Activated CD4-positive, CD25-positive, alpha-beta regulatory T cell treated with anti-CD3 and anti-CD28 coated beads, Interleukin-2, amount 50 U/mL, for 72 hours (primary cell): ENCODE results near the gene CD207.
"Not testable (repeated sequence)": the region's sequence is repeated elsewhere in the genome, so short reads cannot be mapped to it uniquely, and the experiment has no call there.

Experiments used
- DNase-seq: peaks from one replicate; pipeline ENCODE4 v3.0.0; 2021

Gene CD207

DNA sequence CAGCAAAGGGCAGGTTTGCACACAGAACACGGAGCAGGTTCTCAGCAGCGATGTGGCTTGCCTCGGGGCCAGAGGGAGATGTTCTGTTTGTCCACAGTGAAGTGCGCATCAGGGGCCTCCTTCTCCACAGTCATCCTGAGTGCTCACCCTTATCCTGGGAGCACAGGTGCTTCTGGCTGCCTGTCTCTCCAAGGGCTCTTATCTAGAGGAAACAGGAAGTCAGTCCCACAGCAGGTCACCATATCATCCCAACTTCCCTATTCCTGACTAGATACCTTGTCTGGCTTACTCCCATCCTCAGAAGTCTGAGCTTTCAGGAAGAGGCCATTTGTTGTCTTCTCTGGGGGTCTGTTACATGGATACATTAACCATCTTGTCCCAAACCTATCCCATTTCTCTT, at the start of gene CD207:
Gene CD207, minus strand, starts transcription at position 174 of the 400 bp plus-strand sequence. Its CDS starts 40 bp downstream, at position 134.
- DNase-seq, result no peak

- DNase-seq, result not testable (repeated sequence)
Observed at GRCh38 chr2:70878543-70878942, 42.9 kb upstream of the CD207 start.

GRCh38 chr2:70876138-70876537, 40.5 kb upstream of the CD207 start:
- DNase-seq, result not testable (repeated sequence)

DNA sequence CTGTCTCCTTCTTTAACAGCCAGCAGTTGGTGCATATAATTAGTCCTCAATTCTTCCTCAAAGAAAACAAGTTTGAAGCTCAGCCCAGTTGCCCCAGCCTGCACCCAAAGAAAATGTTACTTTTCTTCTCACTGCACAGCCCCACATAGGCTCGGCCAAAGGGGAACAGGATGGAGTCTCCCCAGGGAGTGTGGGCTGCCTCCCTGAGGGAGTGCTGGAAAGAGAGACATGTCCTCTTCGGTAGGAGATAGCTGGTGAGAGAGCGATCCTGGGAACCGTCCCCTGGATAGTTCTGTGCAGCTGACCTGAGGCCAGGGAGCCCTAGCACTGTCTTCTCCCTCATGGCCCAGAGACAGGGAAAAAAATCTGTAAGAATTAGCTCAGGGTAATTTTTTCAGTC, 37.9 kb upstream of the CD207 start:
- no peak for DNase-seq

DNA sequence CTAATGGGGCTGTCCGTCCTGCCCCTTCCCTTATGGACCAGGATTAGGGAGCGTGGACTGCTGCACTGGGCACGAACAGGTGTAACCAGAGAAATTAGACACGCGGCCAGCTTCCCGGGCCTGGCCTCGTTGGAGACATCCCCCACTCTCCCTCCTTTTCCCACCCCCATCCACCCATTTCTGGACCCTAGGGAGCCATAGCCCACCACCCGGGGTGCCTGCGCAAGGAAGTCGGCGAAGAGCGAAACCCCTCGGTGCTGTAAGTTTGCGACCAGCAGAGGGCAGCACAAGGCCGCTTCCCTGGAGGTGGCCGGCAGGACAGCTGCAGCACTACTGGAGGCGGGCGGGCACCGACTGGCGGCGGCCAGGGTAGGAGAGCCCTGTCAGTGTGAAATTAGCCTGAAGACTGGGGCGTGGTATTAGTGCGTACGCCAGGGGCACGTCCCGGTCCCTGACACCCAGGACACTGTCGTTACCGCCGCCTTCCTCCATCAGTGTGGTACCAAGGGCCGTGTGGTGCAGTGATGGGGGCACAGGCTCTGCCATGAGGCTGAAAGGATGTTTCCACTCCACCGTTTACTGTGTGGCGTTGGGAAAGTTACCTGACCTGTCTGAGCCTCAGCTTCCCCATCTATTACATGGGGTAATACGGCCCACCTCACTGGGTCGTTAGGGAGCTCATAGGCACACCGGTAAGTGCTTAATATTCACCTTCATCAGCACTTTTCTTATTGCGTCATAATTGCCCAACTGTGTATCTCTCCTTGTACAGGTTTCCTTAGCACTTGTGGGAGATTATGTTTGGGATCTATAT, 36.0 kb upstream of the CD207 start:
- peak; percentile 87 for DNase-seq

- no peak for DNase-seq
Observed at GRCh38 chr2:70870790-70871189, 35.2 kb upstream of the CD207 start.

- no peak for DNase-seq
Observed at GRCh38 chr2:70868970-70869369, 33.4 kb upstream of the CD207 start.

DNA sequence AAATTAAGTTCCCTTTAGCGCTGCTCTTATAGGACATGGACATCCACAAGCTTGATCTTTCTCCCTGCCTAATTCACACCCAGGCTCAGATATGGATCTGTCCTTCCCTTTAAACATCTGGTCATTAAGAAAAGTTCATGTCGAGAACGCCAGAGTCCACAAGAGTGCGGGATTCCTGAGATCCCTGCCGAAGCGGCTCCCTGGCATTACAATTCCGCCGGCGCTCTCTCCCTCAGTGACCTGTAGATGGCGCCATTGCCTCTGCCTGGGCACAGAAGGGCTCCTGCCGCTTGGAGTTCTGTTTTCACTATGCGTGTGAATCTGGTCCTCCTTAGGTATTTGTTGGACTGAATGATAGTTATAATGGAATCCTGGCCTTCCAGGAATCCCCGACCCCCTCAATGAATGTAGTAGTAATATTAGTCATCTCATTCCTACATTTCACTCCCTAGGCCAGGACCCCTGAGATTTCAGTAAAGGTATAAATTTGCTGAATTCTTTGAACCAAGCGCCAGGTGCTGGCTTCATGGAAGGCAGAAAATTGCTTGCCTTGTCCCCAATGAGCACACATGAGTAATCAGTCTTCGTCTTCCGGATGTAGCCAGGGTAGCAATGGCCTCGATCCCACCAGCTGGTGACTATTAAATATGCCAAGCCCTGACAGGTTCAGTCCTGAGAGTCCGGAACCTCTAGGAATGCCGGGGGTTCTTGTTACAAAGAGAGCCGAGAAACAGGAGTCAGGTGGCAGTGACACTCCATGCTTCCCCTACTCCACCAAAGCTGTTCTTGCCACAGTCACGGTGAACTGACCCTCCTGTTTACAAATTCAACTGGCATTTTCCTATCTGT, 26.4 kb upstream of the CD207 start:
- peak; percentile 71 for DNase-seq

DNA sequence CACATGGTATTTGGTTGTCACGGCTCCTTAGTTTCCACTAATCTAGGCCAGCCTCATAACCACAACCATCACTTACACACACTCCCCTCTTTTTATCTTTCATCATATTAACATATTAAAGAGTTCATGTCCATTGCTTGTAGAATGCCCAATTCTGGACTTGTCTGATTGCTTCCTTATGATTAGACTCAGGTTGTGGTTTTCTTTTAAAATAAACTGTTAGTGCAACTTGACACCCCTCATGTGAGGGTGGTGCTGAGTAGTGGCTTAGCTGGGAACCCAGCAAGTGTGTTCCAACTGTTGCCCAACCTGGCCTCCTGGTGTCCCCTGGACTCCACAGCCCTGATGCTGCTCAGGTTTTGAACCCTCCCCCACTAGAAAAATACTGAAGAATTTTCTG, 20.1 kb upstream of the CD207 start:
- no peak for DNase-seq

- DNase-seq, result no peak
Observed at GRCh38 chr2:70854411-70854810, 18.8 kb upstream of the CD207 start.

DNA sequence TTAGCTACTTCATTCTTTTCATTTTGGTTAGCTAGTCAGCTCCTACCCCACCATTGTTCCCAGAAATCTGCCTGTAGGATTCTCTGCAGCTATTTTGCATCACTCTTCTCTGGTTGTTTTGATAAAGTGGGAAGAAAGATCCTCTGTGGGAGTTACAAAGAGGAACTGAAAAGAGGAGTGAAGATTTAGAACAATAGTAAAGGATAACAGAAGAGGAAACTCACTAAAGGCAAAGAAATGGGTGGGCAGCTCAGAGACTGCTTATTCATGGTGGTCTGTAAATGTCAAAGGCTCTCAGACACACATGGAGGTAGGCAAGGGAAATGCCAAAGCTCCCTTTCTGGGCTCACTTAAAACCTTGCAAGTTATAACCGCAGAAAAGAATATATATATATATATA, 17.2 kb upstream of the CD207 start:
- DNase-seq, result no peak

- DNase-seq, result no peak
Observed at GRCh38 chr2:70851704-70852103, 16.1 kb upstream of the CD207 start.

GRCh38 chr2:70850925-70851324, 15.3 kb upstream of the CD207 start:
- no peak for DNase-seq

GRCh38 chr2:70842401-70842800, 6.8 kb upstream of the CD207 start:
- DNase-seq, result no peak

DNA sequence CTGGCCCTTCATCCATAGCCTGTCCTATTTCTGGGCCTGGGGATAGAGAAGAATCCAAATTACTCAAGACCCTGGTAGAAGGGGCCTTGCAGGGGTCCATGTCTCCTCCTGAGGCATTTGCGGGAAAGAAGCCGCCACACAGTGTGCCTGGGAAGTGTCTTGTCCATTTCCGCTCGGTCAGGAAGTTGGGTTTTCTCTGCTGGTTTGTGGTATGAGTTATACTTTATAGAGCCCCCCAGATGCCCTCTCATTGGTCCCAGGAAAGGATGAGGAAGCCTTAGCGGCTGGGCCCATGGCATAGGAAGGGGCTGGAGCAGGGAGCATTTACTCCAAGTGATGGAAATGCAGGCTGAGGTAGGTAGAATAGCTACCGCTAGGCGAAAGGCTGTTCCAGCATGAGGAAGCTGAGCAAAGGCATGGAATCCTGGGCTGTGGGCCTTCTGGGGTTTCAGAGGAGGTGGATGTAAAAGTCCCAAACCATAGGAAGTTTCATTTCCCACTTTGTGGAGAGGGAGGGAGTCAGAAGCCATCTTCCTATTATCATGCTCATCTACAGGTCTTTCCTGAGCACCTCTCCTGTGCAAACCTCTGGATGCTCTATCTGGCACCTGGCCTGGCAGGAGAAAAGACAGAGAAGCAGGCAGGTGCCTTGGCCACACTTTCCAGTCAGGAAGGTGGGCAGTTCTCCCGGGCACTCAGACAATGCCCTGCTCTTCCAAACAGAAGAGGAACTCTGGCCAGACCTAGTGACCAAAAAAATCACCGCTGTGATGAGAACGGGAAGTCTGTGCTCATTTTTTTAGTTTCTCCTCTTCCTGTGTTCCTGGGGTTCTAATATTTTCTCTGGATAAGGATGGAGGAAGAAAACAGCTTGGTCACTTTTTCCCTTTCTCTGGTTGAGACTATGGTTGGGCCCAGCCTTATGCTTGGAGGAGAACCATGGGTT, 2.6 kb upstream of the CD207 start:
- DNase-seq, result no peak

DNA sequence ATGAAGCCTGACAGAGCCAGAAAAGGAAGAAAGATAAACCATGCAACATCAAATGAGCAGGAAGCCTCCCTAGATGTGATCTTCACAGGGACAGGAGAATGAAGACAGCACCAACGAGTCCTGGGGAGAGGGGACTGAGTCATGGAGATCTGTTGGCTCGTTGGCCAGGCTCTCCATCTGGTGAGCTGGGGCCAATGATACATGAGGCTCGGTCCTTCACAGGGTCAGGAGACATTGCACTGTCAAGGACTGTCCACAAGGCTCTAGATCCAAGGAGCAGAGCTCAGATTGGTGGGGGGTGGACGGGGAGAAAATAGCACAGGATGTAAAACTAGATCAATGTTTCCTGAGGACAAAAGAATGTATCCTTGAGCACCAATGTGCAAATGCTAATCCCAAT, 735 bp downstream of the CD207 start:
- no peak for DNase-seq

- DNase-seq, result no peak
Observed at GRCh38 chr2:70834106-70834505, 1.5 kb downstream of the CD207 start.

GRCh38 chr2:70833246-70833645, 2.4 kb downstream of the CD207 start:
- DNase-seq, result no peak

- no peak for DNase-seq
Observed at GRCh38 chr2:70832386-70832785, 3.2 kb downstream of the CD207 start.

DNA sequence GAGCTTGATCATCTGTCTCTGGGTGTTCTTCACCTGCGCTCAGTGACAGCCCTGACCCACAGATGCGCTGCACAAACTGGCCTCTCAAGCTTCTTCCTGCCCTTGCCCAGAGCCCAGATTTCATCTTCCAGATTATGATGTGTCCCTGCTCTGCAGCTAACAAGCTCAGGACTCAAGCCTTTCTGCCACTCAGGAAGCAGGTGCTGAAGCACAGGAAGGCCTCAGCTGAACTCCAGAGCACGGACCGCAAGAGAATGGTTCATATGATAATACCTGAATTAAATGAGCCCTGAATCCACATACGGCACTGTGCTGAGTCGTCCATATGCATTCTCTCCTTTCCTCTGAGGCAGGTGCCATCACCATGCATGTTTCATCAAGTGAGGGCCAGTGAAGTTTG, 3.8 kb downstream of the CD207 start:
- no peak for DNase-seq

DNA sequence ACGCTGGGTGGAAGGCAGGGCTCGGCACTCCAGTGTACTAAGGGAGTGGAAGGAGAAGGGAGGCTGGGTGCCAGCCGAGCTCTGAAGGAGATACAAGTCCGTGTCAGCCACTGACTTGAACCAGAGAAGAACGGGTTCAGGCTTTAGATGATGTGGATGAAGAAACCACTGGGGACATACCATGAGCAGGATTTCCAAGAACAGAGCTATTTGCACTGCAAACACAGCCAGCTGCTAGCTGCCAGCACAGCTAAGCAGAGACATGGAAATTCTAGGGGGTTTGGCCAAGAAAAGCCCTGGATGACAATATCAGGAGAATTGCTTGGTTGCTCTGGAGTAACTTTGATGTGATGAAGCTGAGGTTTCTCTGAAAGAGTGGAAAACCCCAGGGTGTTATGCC, 5.2 kb downstream of the CD207 start:
- no peak for DNase-seq

DNA sequence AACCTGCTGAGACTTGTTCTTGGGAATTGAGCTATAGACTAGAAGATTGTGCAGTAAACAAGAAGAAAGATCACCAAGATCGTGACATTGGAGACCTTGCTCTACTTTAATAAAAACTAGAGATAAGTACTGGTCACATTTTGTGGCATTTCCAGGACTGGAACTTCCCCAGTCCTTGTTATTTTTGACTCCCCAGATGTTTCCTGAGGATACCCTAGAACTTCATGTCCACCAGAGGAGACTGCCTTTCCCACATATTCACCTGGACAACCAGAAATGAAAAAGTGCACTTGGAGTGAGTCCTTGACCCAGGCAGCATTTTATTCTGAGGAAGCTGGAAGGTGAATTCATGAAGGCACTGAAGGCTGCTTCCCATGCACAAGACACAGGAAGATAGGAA, 5.7 kb downstream of the CD207 start:
- no peak for DNase-seq
